Measurements from ENCODE around the gene ZNF564. TPM values are rescaled to one million over a fixed set of nuclear protein-coding genes. Genes with fewer than 3 reads are reported as not detected.

ZNF564 gene
- total and polyA plus RNA-seq, 10 of the 15 experiments (the other 5 are each of a cell fraction or from before 2014, with no cell fraction given), result 1.5 to 8.9 (median 5.4) TPM

GRCh38 chr19:12596927-12597548, 45.8 kb upstream of the ZNF564 start (continued):
- no peak for TF ChIP-seq PKNOX1 (IDR thresholded peaks at IDR 0.05)
- no peak for TF ChIP-seq DPF2 (IDR thresholded peaks at IDR 0.05)
- no peak for TF ChIP-seq RB1 (IDR thresholded peaks at IDR 0.05; ENCODE audit: borderline replicate concordance)
- TF ChIP-seq KAT2A (conservative IDR thresholded peaks at IDR 0.05; ENCODE audit: control insufficient read depth, low read depth, low read length), result no peak

GRCh38 chr19:12596485-12596884, 45.2 kb upstream of the ZNF564 start:
- Histone ChIP-seq H3K27ac (ENCODE audit: control insufficient read depth, insufficient read depth) (no peak overlapping the region), H3K9me3 (replicated peaks; ENCODE audit: control insufficient read depth, insufficient read depth, low read length) (no peaks in the 10 kb centered on the region; the same call in 2 of the 3 replicates), H2AFZ (ENCODE audit: control insufficient read depth, low read depth, low read length) (no peak overlapping the region), H3K4me2 (ENCODE audit: control insufficient read depth, insufficient read depth) (no peak overlapping the region), H3K79me2 (ENCODE audit: control insufficient read depth, insufficient read depth, low read length) (no peaks in the 10 kb centered on the region), H3K36me3 (ENCODE audit: control insufficient read depth in 2 of 2, insufficient read depth in 2 of 2, low read length in 1 of 2) (no peaks in the 10 kb centered on the region; a peak in 2 of 4 replicates), H3K27me3 (replicated peaks in 1 of 2; ENCODE audit: control insufficient read depth in 2 of 2, insufficient read depth in 2 of 2, low read length in 1 of 2) (no peaks in the 10 kb centered on the region), H3K4me1 (ENCODE audit: control insufficient read depth, insufficient read depth, low read length) (no peaks in the 10 kb centered on the region), H3K9ac (ENCODE audit: control insufficient read depth, insufficient read depth, low read length) (no peak overlapping the region), H4K20me1 (ENCODE audit: control insufficient read depth, insufficient read depth) (no peaks in the 10 kb centered on the region), H3K4me3 (no peak overlapping the region)
- in situ Hi-C loops (cut with MboI), result no loop called here
- WGBS (ENCODE audit: insufficient coverage, insufficient replicate concordance, low lambda C conversion rate, missing lambda C conversion rate), result 97% methylated on average over 11 of the region's 11 CpGs
- ATAC-seq (no peak), FAIRE-seq (no peak), DNase-seq (ENCODE audit: low read depth, low spot score) (no peak)
- ChIA-PET RAD21 (ENCODE audit: unreplicated experiment) (no interaction called here), SMC1A (ENCODE audit: uncharacterized antibody, unreplicated experiment) (no interaction called here), CTCF (no interaction called here), POLR2A (no interaction called here)
- no TSS peak for BruUV-seq (replicated peaks)
- intact Hi-C loops (cut with micrococcal nuclease; ENCODE audit: unreplicated experiment), result no loop called here
- TF ChIP-seq MTA2 (IDR thresholded peaks at IDR 0.05; ENCODE audit: low read depth) (no peak), ZBTB4 (CRISPR knock-in tag; IDR thresholded peaks at IDR 0.05) (no peak), PRDM15 (CRISPR knock-in tag; IDR thresholded peaks at IDR 0.05) (no peak), RBBP5 (conservative IDR thresholded peaks at IDR 0.05) (no peak), NR2C1 (IDR thresholded peaks at IDR 0.05) (no peak), ZBTB40 (IDR thresholded peaks at IDR 0.05; ENCODE audit: borderline replicate concordance) (no peak), NR2F1 (conservative IDR thresholded peaks at IDR 0.05) (no peak)

Data from GM12878 (cell line).